K562 (cell line): ENCODE results near the gene AP1B1. TPM values are rescaled to one million over a fixed set of nuclear protein-coding genes. Genes with fewer than 3 reads are reported as not detected.

ENCODE experiments used
- ATAC-seq: fragments of 200-7000 bp; cut with Tn5 transposase; 3 replicates; pipeline ENCODE4 v1.9.1; 2020; ENCODE audit warnings: moderate library complexity
- BruUV-seq: library from RNA; stranded (reverse); fragments of 400-500 nt; replicated peaks from 2 replicates; lab custom pipeline; 2021; lab: Mats Ljungman, UMichigan
- CTCF ChIA-PET: fragments of 300-600 bp; formaldehyde crosslinking; extraction: SDS; loops from one replicate; lab custom pipeline; 2021; ENCODE audit warnings: low intra/inter-chr PET ratio; lab: Yijun Ruan, JAX
- POLR2A ChIA-PET: fragments of 300-600, 350-650 bp; sonication (Branson Sonifier 250); formaldehyde crosslinking; extraction: SDS; loops from one replicate; lab custom pipeline; 2021; ENCODE audit warnings: antibody characterized with exemption, inconsistent platforms; lab: Yijun Ruan, JAX
- DNase-seq, 4 experiments: peaks; one replicate each; pipeline versions ENCODE4 v3.0.0 to v3.0.0-alpha.2; 2011 to 2018; ENCODE audit warnings: low spot score in 3 of 4, mixed read lengths in 3 of 4; ENCODE audit errors: extremely low read depth in 1 of 4
- FAIRE-seq: peaks from 2 replicates; lab custom pipeline; 2011; peaks lifted over from hg19 to GRCh38; lab: Jason Lieb, UNC
- H2AFZ ChIP-seq: 2 replicates; pipeline ENCODE4 v1.6.0; 2011; ENCODE audit warnings: low read depth, low read length, control low read depth, inconsistent platforms
- H3K27ac ChIP-seq: fragments of 200-600 bp; 3 replicates; pipeline ENCODE4 v1.8.0; 2011; ENCODE audit warnings: low read depth, mild to moderate bottlenecking, control low read depth, inconsistent platforms, low read length, moderate library complexity, mixed read lengths; ENCODE audit errors: extremely low read depth
- H3K27me3 ChIP-seq, 2 experiments: fragments of 300-600 bp in 1 of 2; 2 replicates in 1 of 2; 3 replicates in 1 of 2; pipeline versions ENCODE4 v1.6.0 to v1.8.0; 2011; ENCODE audit warnings: inconsistent platforms in 2 of 2, low read length in 2 of 2, mild to moderate bottlenecking in 1 of 2, mixed read lengths in 1 of 2, moderate library complexity in 1 of 2; ENCODE audit not compliant: control insufficient read depth in 2 of 2, insufficient read depth in 2 of 2
- H3K36me3 ChIP-seq: fragments of 300-600 bp; 3 replicates; pipeline ENCODE4 v1.8.0; 2011; ENCODE audit warnings: mild to moderate bottlenecking, low read length, inconsistent platforms; ENCODE audit not compliant: control insufficient read depth, insufficient read depth
- H3K4me1 ChIP-seq, 2 experiments: fragments of 200-600 bp in 1 of 2; replicated peaks in 1 of 2; 2 replicates in 1 of 2; 3 replicates in 1 of 2; pipeline versions ENCODE4 v1.5.1 to v1.8.0; 2011; ENCODE audit warnings: inconsistent platforms in 2 of 2, low read length in 2 of 2, mild to moderate bottlenecking in 1 of 2, mixed read lengths in 1 of 2, moderate library complexity in 1 of 2; ENCODE audit not compliant: control insufficient read depth in 2 of 2, insufficient read depth in 2 of 2
- H3K4me2 ChIP-seq: 2 replicates; pipeline ENCODE4 v1.6.1; 2011; ENCODE audit warnings: low read length, control low read depth, inconsistent platforms, mixed read lengths; ENCODE audit not compliant: insufficient read depth
- H3K4me3 ChIP-seq: fragments of 200-600 bp; sonication (generic), shearing (Covaris generic); 2 replicates; pipeline ENCODE4 v1.5.1; 2016; ENCODE audit warnings: control low read depth, inconsistent platforms
- H3K79me2 ChIP-seq: fragments of 200-600 bp; 3 replicates; pipeline ENCODE4 v1.8.0; 2011; ENCODE audit warnings: low read length, inconsistent platforms; ENCODE audit not compliant: control insufficient read depth, insufficient read depth
- H3K9ac ChIP-seq, 2 experiments: 2 replicates each; pipeline versions ENCODE4 v1.6.0 to v1.6.1; 2011; ENCODE audit warnings: low read depth in 2 of 2, low read length in 2 of 2, control low read depth in 1 of 2, inconsistent platforms in 1 of 2, mild to moderate bottlenecking in 1 of 2, mixed read lengths in 1 of 2; ENCODE audit not compliant: insufficient read depth in 1 of 2
- H3K9me1 ChIP-seq: one replicate; pipeline ENCODE4 v1.6.0; 2011; ENCODE audit warnings: inconsistent platforms, mild to moderate bottlenecking, low read length, moderate library complexity; ENCODE audit not compliant: control insufficient read depth, insufficient read depth
- H3K9me3 ChIP-seq: replicated peaks from 2 replicates; pipeline ENCODE4 v1.5.1; 2011; ENCODE audit warnings: low read depth, low read length, inconsistent platforms; ENCODE audit not compliant: control insufficient read depth, insufficient read depth
- H4K20me1 ChIP-seq: replicated peaks from 2 replicates; pipeline ENCODE4 v1.6.1; 2011; ENCODE audit warnings: low read length, inconsistent platforms, mixed read lengths; ENCODE audit not compliant: control insufficient read depth, insufficient read depth
- E2F6 ChIP-seq, 2 experiments: IDR thresholded peaks; 2 replicates each; pipeline ENCODE4 v1.6.1; 2011; ENCODE audit warnings: borderline replicate concordance in 1 of 2, control low read depth in 1 of 2, low read depth in 1 of 2, low read length in 1 of 2, mild to moderate bottlenecking in 1 of 2, mixed read lengths in 1 of 2, moderate library complexity in 1 of 2; ENCODE audit not compliant: insufficient read depth in 1 of 2, insufficient read length in 1 of 2, poor library complexity in 1 of 2, severe bottlenecking in 1 of 2; ENCODE audit errors: extremely low read depth in 1 of 2
- E2F8 ChIP-seq: fragments of 450-650 bp; IDR thresholded peaks from 2 replicates; pipeline ENCODE4 v1.7.1; 2018; ENCODE audit warnings: mild to moderate bottlenecking, low read depth; ENCODE audit not compliant: partially characterized antibody
- ZBTB43 ChIP-seq: sonication (generic); formaldehyde crosslinking; IDR thresholded peaks from 2 replicates; pipeline ENCODE4 v1.8.0; 2023; ENCODE audit warnings: mild to moderate bottlenecking, missing genetic modification reagents
- ZNF655 ChIP-seq: fragments of 250-450 bp; sonication (Bioruptor Pico); IDR thresholded peaks from 2 replicates; pipeline ENCODE4 v1.5.0; 2021
- WGBS: fragments of 100-300 bp; shearing (Covaris generic); methylation state at CpG from one replicate; pipeline ENCODE4 v1.1.6; 2016; ENCODE audit warnings: low coverage, mixed read lengths; ENCODE audit not compliant: insufficient coverage; ENCODE audit errors: missing lambda C conversion rate; 5-methylcytosine and 5-hydroxymethylcytosine counted together
- in situ Hi-C: fragments of 300-500 bp; cut with MboI; formaldehyde crosslinking; loops from 4 replicates; pipeline ENCODE4 v1.15.0; 2018; ENCODE audit warnings: inconsistent platforms, mixed read lengths
- intact Hi-C: fragments of 100-400 bp; cut with micrococcal nuclease; formaldehyde crosslinking; loops from 2 replicates; pipeline ENCODE4 v1.14.2; 2022
- polyA plus RNA-seq, 8 experiments: library from polyadenylated mRNA; depleted of rRNA in 4 of 8; stranded (reverse) in 5 of 8; unstranded in 3 of 8; fragments of >200 nt; fragmentation: Nextera tagmentation in 2 of 8; fragmentation: Illumina TruSeq in 1 of 8; extraction: Ambion mirVana in 2 of 8; extraction: Trizol in 1 of 8; gene quantifications; 2 replicates each; pipeline versions ENCODE4 v1.2.1 to v1.2.3, GENCODE V29; 2011 to 2014; ENCODE audit warnings: inconsistent platforms in 1 of 8, missing spikeins in 1 of 8
- total RNA-seq, 7 experiments: library from RNA; depleted of rRNA in 6 of 7; stranded (reverse); fragments of >200 nt in 6 of 7; fragmentation: Illumina TruSeq in 2 of 7; extraction: Trizol in 2 of 7; gene quantifications; 2 replicates each; pipeline versions ENCODE4 v1.2.1 to v1.2.3, GENCODE V29; 2011 to 2021; ENCODE audit warnings: low replicate concordance in 1 of 7

AP1B1 gene
- total and polyA plus RNA-seq, 9 of the 15 experiments (the other 6 are each of a cell fraction or from before 2014, with no cell fraction given) = 1.2 to 60.9 (median 30.1) TPM

- no peak for TF ChIP-seq E2F6 (IDR thresholded peaks at IDR 0.05; ENCODE audit: borderline replicate concordance in 1 of 2, extremely low read depth in 1 of 2, insufficient read depth in 1 of 2, insufficient read length in 1 of 2, low read depth in 1 of 2, low read length in 1 of 2, poor library complexity in 1 of 2, severe bottlenecking in 1 of 2)
Measured at GRCh38 chr22:29328566-29329500, 59.5 kb downstream of the AP1B1 start (continued).

- CTCF ChIA-PET = no interaction called here
- DNase-seq (no peak), FAIRE-seq (no peak), ATAC-seq (no peak)
- intact Hi-C loops = no loop called here
- no peak overlapping the region for H2AFZ ChIP-seq
- H3K9me1 ChIP-seq = no peaks in the 10 kb centered on the region
- peaks cover 35% of the 10 kb centered on the region; the same call in 2 of the 3 replicates for H3K36me3 ChIP-seq
- no peaks in the 10 kb centered on the region for H3K79me2 ChIP-seq
- POLR2A ChIA-PET = no interaction called here
- no peaks in the 10 kb centered on the region for H3K27me3 ChIP-seq
- no peak overlapping the region; a peak in 1 of 4 replicates for H3K9ac ChIP-seq
- peaks cover 0 to 10% of the 10 kb centered on the region in 2 experiments; a peak in 2 of 5 replicates for H3K4me1 ChIP-seq
- no peaks in the 10 kb centered on the region for H4K20me1 ChIP-seq
- H3K9me3 ChIP-seq = no peaks in the 10 kb centered on the region
- H3K27ac ChIP-seq = no peak overlapping the region
- TF ChIP-seq ZBTB43 = no peak
- no peak for TF ChIP-seq E2F6 (IDR thresholded peaks at IDR 0.05; ENCODE audit: borderline replicate concordance in 1 of 2, extremely low read depth in 1 of 2, insufficient read depth in 1 of 2, insufficient read length in 1 of 2, low read depth in 1 of 2, low read length in 1 of 2, poor library complexity in 1 of 2, severe bottlenecking in 1 of 2)
- TF ChIP-seq E2F8 = no peak
- TF ChIP-seq ZNF655 (CRISPR knock-in tag) = no peak
- no peak overlapping the region for H3K4me3 ChIP-seq
- BruUV-seq = TSS peak; percentile 62
- H3K4me2 ChIP-seq = no peak overlapping the region
- 74% methylated on average over 4 of the region's 5 CpGs for WGBS
- in situ Hi-C loops = no loop called here
Measured at GRCh38 chr22:29328055-29328454, 60.3 kb downstream of the AP1B1 start.
